GM18519 (cell line): ENCODE measurements around the gene IL4I1.

ENCODE experiments used
- ATAC-seq: cut with Tn5 transposase; IDR thresholded peaks from one replicate; pipeline ENCODE4 v1.9.1; 2021; ENCODE audit warnings: mild to moderate bottlenecking, moderate library complexity; ENCODE audit not compliant: unreplicated experiment, low FRiP score

The IL4I1 gene

GRCh38 chr19:49906879-49907564, 10.3 kb upstream of the IL4I1 start:
- ATAC-seq, result no peak

- ATAC-seq, result no peak
These were observed 7.4 kb upstream of the IL4I1 start for GRCh38 chr19:49904136-49904535.

GRCh38 chr19:49895566-49896297, 955 bp downstream of the IL4I1 start:
- ATAC-seq, result no peak

- no peak for ATAC-seq
These were observed 1.7 kb downstream of the IL4I1 start for GRCh38 chr19:49894879-49895565.

GRCh38 chr19:49894011-49894664, 2.5 kb downstream of the IL4I1 start:
- no peak for ATAC-seq

- ATAC-seq, result no peak
These were observed 4.0 kb downstream of the IL4I1 start for GRCh38 chr19:49892716-49893115.

- ATAC-seq, result no peak
These were observed 5.3 kb downstream of the IL4I1 start for GRCh38 chr19:49891393-49891792.

GRCh38 chr19:49890349-49891311, 6.1 kb downstream of the IL4I1 start:
- ATAC-seq, result no peak

- ATAC-seq, result no peak
These were observed 6.9 kb downstream of the IL4I1 start for GRCh38 chr19:49889687-49890348.

- ATAC-seq, result no peak
These were observed 7.5 kb downstream of the IL4I1 start for GRCh38 chr19:49889038-49889686.

- ATAC-seq, result no peak
These were observed 8.2 kb downstream of the IL4I1 start for GRCh38 chr19:49888510-49888824.

GRCh38 chr19:49887665-49888509, 8.8 kb downstream of the IL4I1 start:
- no peak for ATAC-seq

- no peak for ATAC-seq
These were observed 9.5 kb downstream of the IL4I1 start for GRCh38 chr19:49887037-49887664.

GRCh38 chr19:49884760-49885159, 11.9 kb downstream of the IL4I1 start:
- ATAC-seq, result no peak

GRCh38 chr19:49884109-49884508, 12.6 kb downstream of the IL4I1 start:
- no peak for ATAC-seq

- no peak for ATAC-seq
These were observed 13.6 kb downstream of the IL4I1 start for GRCh38 chr19:49883094-49883493.

GRCh38 chr19:49882643-49883042, 14.0 kb downstream of the IL4I1 start:
- ATAC-seq, result no peak
